Measurements from ENCODE around the gene VPS35L. TPM values are rescaled to one million over a fixed set of nuclear protein-coding genes. Genes with fewer than 3 reads are reported as not detected.
"Not testable (repeated sequence)": the region's sequence is repeated elsewhere in the genome, so short reads cannot be mapped to it uniquely, and the experiment has no call there.

Gene VPS35L
- total RNA-seq, 1 experiment from 2014 or later, result 41.8 TPM

DNA sequence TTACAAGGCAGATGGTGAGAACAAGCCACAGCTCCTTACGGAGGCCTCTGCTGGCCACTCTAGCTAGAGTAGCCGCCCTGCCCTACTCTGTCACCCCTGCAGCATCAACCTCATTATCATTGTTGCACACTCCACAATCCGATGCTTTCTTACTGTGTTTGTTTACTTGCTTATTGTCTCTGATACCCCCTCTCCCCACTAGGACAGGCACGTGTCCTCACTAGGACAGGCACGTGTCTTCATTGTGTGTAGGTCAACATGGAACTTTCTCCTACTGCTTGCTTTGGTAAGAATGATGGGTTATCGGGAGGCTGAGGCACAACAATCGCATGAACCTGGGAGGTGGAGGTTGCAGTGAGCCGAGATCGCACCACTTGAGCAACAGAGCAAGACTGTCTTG, 98.6 kb downstream of the VPS35L start:
- no peak for DNase-seq (ENCODE audit: low read depth)

DNA sequence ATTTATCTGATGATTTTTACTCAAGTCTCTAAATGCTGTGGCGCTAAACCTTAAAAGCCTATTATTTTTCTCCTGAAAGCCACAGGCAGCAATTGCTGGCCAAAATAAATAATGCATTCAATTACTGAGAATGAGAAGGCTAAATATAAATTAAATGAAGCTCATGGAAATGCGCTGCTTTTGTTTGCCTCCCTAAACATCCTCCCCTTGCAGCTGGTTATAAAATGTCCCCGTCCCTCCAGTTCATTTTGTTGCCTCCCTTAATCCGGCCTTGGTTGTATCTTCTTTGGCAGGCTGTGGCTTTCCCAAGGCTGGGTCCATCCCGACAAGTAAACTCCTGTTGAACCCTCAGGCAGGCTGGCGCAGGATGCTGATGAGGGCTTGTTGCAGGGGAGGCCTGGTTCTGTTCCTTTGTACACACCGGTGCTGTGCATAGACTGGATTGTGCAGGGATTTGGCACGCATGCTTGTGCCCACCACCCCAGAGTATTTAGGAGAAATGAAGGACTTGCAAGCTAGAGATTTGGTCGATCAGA, 99.8 kb downstream of the VPS35L start:
- no peak for DNase-seq (ENCODE audit: low read depth)

DNA sequence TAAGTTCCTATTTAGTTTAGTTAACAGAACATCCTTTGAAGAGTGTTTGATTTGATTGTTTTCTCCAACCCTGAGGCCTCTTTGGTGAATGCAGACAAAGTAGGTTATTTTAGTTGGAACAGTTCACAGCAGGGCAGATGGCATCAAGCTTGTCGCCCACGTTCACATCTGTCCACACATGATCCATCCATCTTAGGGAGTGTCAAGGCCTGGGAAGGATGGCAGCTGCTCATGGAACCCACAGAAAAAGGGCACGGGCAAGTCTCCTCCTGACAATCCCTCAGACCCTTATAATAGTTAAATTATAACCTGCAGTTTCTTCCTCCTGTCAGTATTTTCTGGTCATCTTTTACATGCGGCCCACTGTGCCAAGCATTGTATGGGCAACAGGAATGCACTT, 102.3 kb downstream of the VPS35L start:
- DNase-seq (ENCODE audit: low read depth), result peak; percentile 43

DNA sequence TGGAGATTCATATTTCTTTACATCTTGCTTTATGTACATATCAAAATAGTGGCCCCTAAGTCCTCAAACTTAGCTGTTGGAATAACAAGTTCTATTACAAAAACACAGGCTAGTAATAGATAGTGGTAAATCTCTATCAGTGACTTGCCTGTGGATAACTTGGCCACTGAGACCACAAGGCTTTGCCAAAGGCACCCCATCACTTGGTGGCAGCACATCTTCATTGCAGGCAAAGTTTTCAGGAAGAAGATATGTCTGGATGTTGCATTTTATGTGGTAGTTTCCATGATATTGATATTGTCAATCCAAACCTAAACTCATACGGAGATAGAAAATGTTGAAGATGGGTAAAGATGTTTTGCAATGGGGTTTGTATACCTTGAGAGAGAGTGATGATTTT, 104.1 kb downstream of the VPS35L start:
- DNase-seq (ENCODE audit: low read depth), result no peak

DNA sequence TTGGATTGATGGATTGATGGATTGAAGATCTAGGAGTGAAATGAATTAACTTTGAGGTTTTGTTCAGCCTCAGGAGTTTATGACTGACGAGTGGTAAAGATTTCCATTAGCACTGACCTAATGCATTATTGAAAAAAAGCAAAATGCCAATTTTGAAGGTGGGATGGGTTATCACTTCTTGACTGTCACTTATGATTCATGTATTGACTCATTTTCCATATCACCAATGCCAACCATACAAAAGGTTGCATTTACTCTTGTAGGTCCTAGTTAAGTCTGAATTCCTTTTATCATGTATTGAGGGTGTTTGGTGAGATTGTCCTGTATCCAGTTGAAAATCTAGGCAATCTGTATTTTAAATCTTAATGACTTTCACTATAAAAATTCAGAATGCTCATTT, 104.9 kb downstream of the VPS35L start:
- DNase-seq (ENCODE audit: low read depth), result no peak

DNA sequence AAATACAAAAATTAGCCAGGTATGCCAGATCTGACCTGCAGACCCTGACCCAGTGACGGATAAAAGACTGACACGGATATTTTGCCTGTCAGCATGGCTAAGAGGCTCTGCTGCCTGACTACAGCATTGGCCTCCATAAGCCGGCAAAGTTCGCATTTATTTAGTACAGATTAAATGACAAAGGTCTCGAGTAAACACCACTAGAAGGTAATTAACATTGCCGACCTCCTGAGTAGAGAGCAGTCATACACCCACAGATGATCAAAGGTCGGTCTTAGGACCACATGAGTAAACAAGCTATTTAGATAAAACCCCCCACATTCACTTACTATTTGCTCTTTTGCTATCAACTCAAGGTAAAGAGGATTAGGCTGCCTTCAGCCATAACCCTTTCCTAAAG, 106.8 kb downstream of the VPS35L start:
- no peak for DNase-seq (ENCODE audit: low read depth)

DNA sequence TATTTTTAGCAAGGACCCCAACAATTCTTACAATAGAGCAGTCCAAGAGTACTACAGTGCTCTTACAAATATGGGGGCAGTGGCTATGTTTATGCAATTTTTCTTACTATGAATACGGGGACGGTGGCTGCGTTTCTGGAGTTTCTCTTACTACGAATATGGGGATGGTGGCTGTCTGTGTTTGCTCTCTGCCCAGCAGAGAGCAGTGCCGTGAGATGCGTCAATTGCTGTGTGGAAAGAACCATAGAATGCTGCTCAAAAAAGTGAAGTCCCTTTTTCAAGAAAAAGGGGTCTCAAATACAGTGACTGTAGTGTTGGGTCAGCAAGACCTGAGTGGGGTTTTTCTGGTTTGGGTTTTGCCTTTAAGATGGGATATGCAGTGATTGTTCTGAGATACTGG, 108.7 kb downstream of the VPS35L start:
- DNase-seq (ENCODE audit: low read depth), result no peak

DNA sequence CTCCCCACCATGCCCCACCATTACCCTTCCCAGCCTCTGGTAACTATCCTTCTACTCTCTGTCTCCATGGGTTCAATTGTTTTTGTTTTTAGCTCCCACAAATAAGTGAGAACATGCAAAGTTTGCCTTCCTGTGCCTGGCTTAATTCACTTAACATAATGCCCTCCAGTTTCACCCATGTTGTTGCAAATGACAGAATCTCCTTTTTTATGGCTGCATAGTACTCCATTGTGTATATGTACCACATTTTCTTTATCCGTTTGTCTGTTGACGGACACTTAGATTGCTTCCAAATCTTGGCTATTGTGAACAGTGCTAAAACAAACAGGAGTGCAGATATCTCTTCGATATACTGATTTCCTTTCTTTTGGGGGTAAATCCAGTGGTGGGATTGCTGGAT, 109.8 kb downstream of the VPS35L start:
- not testable (repeated sequence) for DNase-seq (ENCODE audit: low read depth)

DNA sequence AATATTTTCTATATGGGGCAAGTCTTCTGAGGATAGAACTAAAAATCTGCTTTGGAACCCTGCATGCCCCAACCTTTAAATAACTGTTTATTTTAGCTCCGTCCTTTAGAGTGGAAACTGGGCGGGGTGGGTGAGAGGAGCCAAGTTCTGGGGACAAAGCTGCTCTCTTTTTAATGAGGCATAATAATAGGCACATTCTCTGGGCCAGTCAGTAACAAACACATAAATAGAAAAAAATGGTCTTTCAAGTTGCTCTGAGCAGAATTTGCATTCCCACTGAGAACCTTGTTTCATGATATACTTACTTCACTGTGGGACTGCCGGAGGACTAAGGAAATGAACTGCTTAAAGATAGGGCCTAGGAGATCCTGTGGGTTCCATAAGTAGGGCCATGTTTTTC, 111.0 kb downstream of the VPS35L start:
- no peak for DNase-seq (ENCODE audit: low read depth)

DNA sequence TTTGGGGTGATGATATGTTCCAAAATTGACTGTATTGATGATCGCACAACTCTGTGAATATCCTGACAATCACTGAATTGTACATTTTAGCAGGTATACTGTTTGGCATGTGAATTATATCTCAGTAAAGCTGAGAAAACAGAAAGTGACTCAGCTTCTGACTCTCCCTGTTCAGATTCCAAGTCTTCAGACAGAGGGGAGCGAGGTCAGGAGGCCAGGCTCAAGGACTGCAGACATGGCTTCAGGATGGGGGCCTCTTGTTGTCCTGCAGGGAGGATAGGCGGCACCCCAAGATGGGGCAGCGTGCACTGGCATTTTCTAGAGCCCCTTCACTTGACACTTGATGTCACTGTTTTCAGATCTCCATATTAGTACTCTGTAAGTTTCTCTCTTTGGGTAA, 116.9 kb downstream of the VPS35L start:
- DNase-seq (ENCODE audit: low read depth), result no peak

DNA sequence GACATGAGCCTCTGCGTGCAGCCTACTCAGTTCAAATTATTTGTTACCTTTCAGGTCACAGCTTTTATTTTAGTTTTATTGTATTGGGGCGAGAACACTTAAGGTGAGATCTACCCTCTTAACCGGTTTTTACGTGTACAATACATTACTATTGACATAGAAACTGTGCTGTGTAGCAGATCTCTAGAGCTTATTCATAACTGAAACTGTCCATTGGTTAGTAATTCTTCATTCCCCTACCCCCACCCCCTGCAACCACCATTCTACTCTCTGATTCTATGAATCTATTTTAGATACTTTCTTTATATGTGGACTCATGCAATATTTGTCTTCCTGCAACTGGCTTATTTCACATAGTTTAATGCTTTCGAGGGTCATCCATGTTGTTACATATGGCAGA, 119.0 kb downstream of the VPS35L start:
- no peak for DNase-seq (ENCODE audit: low read depth)

DNA sequence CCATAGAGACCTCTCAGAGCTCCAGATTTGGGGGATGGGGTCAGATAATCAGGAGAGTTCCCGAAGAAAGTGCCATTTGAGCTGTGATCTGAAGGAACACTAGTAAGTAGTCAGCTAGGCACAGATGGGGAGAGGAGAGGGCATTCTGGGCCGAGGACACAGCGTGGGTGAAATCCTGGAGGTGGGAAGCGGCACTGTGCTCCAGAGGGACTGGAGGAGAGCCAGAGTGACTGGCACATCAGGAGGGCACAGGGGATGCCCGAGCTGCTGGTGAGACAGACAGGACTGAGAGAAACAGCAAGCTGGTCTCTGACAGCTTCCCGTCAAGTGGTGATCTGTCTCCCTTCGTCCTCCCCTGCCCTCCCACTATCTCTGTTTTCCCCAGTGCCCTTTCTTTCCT, 121.9 kb downstream of the VPS35L start:
- DNase-seq (ENCODE audit: low read depth), result no peak

DNA sequence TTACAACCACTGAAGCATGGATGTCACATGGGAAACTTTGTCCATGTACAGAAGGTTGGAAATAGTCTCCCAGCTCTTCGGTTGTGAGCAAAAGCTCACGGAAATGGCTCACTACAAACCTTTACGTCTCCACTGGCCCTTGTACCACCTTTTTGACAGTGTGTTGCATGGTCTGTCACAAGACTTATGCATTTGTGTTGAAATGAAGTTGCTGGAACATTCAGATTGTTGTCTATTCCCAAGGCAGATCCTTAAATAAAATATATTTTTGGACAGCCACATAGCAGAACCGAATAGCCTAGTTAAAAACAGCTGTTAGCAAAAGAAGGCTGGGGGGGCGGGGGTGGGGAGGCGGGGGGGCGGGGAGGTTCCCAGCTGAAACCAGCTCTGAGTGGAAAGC, 123.3 kb downstream of the VPS35L start:
- no peak for DNase-seq (ENCODE audit: low read depth)

DNA sequence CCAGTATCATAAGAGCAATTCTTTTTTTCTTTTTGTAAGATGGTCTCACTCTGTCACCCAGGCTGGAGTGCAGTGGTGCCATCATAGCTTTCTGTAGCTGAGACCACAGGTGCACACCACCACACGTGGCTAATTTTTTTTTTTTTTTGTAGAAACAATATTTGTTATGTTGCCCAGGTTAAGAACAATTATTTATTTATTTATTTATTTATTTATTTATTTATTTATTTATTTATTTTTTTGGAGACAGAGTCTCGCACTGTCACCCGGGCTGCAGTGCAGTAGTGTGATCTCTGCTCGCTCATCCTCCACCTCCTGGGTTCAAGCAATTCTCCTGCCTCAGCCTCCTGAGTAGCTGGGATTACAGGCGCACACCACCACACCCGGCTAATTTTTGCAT, 123.8 kb downstream of the VPS35L start:
- DNase-seq (ENCODE audit: low read depth), result not testable (repeated sequence)

DNA sequence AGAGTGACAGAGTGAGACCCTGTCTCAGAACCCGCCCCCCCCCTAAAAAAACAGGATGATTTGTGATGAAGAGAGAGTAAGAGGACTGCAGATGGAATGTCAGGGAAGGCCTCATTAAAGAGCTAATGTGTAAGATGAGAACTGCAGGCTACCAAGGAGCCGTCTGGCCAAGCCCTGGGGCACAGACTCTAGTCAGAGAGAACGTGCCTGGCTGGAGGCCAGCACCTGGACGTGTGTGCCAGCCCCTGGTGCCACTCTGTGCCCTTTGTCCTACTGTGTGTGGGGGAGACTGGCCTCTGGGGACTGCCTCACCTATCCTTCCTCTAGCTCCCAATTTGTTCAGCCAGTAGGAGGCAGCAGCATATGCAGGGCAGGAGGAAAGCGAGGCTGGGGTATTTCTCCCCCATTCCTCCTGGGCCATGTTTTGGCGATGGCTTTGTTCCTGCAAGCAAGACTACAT, 125.4 kb downstream of the VPS35L start:
- DNase-seq (ENCODE audit: low read depth), result no peak

DNA sequence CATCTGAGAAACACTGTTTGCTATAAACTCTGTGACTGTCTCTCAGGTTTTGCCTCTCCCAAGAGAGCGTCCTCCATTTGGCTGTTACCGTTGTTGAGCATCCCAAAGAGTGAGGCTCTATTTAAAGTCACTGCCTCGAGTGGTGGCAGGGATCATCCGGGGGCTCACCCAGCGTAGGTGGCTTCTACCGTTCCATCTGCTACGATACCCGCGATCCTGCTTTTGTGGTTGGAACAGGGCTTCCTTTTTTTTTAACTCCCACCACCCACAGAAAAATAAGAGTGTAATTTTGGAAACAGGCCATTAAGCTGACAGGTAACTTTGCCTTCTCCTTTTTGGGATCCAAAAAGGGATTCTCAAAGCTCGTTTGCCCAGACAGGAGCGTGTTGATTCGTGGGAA, 126.1 kb downstream of the VPS35L start:
- DNase-seq (ENCODE audit: low read depth), result no peak

DNA sequence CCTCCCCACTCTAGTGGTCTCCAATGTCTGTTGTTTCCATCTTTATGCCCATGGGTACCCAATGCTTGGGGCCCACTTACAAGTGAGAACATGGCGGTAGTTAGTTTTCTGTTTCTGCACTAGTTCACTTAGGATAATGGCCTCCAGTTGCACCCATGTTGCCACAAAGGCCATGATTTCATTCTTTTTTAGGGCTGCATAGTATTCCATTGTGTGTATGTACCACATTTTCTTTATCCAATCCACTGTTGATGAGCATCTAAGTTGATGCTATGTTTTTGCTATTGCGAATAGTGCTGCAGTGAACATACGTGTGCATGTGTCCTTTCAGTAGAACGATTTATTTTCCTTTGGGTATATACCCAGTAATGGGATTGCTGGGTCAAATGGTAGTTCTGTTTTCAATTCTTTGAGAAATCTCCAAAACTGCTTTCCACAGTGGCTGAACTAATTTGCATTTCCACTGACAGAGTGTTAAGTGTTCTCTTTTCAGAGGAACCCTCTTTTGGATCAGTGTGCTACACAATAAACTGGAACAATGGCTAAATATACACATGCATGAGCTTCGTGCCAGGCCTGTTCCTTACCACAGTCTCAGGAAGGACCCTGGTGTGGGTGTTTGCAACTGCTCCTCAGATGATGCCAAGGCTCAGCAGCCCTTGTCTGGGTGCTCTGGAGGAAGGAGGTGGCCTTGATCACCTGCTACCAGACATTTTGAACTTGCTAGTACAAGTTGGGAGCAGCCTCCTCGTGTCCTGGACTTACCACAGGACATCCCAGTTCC, 128.1 kb downstream of the VPS35L start:
- no peak for DNase-seq (ENCODE audit: low read depth)

DNA sequence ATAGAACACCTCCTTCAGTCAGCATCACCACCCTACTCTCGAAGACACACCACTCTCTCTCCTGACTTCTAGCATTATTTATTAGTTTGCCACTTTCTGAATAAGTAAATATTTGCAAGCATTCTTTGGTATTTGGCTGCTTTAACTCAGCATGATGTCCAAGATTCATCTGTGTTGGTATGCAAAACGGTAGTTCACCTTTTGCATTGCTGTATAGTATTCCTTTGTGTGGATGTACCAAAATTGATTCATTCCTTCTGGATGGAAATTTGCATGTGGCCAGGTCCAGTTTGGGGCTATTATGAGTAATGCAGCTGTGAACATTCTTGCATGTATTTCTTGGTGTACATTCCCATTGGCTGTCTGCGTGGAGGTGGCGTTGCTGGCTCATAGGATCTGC, 129.7 kb downstream of the VPS35L start:
- DNase-seq (ENCODE audit: low read depth), result no peak

DNA sequence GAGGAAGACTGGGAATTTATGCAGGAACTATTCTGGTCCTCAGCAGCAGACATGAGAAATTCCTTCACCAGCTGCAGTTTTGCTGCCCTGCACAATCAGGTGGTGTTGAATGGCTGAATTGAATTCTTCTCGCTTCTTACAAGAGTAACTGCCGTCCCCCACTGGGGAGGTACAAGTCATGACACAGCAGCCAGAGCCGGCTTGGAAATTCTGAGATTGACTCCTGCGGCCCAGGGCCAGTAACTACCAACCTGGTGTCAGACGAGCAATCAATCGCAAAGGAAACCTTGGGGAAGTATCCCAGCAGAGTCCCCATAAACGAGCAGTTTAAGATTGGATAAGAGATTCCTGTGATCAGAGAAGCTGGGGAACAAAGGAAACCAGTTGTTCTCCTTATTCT, 131.8 kb downstream of the VPS35L start:
- DNase-seq (ENCODE audit: low read depth), result no peak

DNA sequence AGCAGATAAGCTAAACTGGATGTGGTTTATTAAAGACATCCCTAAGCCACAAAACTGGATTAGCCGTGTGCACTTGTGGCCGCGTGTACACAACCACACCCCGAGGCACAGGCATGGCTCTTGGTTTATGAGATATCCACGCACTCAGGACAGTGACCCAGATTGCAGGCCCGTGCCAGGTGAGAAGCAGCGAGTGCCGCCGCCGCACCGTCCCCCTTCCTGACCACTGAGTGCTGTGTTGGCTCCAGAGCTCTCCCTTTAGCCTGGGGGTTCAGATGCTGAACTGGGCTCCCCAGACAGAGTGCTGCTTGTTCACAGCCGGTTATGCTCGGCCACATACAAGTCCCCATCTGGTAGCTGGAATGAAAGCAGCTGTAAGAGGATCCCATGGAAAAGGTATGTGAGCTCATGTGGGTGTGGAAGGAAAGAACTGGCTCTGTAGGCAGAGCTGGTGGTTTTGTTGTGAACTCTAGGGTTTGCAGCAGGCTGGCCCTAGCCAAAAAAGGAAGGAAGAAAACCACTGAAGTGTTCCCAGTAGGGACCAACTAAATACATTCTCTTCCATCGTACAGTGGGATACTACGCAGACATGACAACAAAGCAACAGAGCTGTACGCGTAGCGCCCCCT, 133.0 kb downstream of the VPS35L start:
- DNase-seq (ENCODE audit: low read depth), result no peak

DNA sequence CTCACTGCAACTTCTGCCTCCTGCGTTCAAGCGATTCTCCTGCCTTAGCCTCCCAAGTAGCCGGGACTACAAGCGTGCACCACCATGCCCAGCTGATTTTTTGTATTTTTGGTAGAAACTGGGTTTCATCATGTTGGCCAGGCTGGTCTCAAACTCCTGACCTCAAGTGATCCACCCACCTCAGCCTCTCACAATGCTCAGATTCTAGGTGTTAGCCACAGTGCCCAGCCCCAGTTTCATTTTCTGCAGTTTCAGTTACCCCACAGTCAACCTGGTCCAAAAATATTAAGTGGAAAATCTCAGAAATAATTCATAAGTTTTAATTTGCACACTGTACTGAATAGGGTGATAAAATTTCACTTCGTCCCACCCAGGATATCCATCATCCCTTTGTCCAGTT, 133.8 kb downstream of the VPS35L start:
- no peak for DNase-seq (ENCODE audit: low read depth)

DNA sequence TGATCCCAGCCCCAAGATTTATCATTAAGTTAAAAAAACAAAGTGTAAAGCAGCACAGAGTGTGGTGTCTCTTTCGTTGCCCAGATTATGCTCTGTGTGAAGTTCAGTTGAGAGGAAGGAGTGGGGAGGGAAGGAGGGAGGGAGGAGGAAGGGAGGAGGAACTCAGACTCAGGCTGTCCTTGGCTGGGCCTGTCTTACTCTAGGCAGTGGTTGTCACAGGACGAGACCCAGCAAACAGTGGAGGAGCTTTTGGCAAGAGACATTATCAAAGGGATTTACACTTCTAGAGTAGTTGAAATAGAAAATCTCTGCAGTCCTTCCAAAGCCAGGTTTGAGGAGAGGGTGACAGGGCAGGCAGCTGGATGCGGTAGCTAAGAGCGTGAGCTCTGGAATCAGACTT, 134.7 kb downstream of the VPS35L start:
- no peak for DNase-seq (ENCODE audit: low read depth)

DNA sequence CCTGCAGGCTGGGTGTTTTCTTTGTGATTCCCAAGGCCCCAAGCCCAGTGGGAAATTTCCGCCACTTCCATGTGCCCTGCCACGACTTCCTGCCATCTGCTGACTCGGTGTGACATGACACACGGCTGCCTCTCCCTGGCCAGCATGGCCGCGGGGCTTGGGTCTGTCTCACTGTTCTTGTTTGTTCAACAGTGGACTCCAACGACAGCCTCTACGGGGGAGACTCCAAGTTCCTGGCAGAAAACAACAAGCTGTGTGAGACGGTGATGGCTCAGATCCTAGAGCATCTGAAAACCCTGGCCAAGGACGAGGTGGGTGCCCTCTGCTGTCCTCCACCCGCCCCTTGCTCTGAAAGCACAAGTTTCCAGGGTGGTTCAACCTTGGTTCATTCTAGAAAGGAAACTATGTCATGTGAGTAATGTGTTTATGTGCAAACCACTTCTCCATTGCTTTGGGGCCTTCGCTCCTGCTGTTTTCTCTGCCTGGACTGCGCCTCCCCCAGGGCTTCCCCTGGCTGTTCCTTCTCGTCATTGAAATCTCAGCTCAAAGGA, 135.7 kb downstream of the VPS35L start:
- no peak for DNase-seq (ENCODE audit: low read depth)
